SH-SY5Y (cell line): ENCODE results near the gene SYNGR2.

Experiments
- GATA2 ChIP-seq: IDR thresholded peaks from 2 replicates; pipeline ENCODE4 v1.6.1; 2011; ENCODE audit warnings: mild to moderate bottlenecking, low read depth, low read length
- GATA3 ChIP-seq: IDR thresholded peaks from 2 replicates; pipeline ENCODE4 v1.6.1; 2011; ENCODE audit warnings: low read depth, mild to moderate bottlenecking, low read length, moderate library complexity

DNA sequence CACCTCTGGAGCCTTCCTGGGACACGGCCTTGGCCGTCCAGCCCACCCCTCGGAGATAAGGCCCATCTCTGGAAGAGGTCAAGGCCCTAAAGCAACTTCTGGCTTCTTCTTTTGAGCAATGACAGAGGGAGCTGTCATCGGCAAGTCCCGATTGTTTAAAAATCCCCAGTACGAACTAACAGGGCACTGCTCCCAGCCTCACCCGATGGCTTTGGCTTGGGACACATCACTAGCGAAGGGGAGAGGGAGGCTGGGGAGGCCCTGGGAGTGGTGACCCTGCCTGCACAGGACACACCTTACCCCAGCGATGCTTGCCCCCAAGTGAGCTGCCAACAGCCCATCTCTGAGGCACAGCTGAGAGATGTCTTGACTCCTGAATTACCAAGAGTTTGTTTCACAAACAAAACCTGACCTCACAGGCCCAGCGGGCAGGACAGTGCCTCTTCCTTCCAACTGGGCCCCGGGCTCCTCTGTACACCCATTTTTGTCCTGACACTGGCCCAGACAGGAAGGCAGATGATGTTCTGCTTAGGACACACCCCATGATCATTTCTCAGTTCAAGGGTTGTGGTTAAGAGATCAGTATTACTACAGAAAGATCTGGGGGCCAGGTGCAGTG lies 4.8 kb downstream of the SYNGR2 start:
- TF ChIP-seq GATA2 (no peak), GATA3 (no peak)
